PFSK-1 (cell line): ENCODE measurements around the gene HSPA13.

Source experiments
- FOXP2 ChIP-seq: optimal IDR thresholded peaks from 2 replicates; pipeline ENCODE3; 2011; ENCODE audit warnings: borderline replicate concordance, control low read depth, inconsistent platforms; ENCODE audit not compliant: insufficient read depth; ENCODE audit errors: extremely low read length, extremely low read depth
- POLR2AphosphoS5 ChIP-seq: IDR thresholded peaks from 2 replicates; pipeline ENCODE4 v1.6.1; 2012; ENCODE audit warnings: low read depth, mild to moderate bottlenecking, control low read depth, low read length, moderate library complexity
- REST ChIP-seq, 2 experiments: IDR thresholded peaks; 2 replicates each; pipeline versions ENCODE4 v1.6.1 to v1.8.0; 2011 to 2012; ENCODE audit warnings: low read depth in 2 of 2, low read length in 2 of 2, control low read depth in 1 of 2, inconsistent platforms in 1 of 2, mild to moderate bottlenecking in 1 of 2, moderate library complexity in 1 of 2; ENCODE audit not compliant: insufficient read depth in 1 of 2
- SIN3A ChIP-seq: IDR thresholded peaks from 2 replicates; pipeline ENCODE4 v1.6.1; 2012; ENCODE audit warnings: mild to moderate bottlenecking, low read length, moderate library complexity, borderline replicate concordance; ENCODE audit not compliant: insufficient read depth

- TF ChIP-seq REST (IDR thresholded peaks at IDR 0.05; ENCODE audit: insufficient read depth in 1 of 2, low read depth in 2 of 2, low read length in 2 of 2) (no peak), POLR2AphosphoS5 (no peak), FOXP2 (no peak), SIN3A (no peak)
These were observed 18.3 kb upstream of the HSPA13 start for GRCh38 chr21:14401217-14401616.
